NCI-H446 treated with DMSO at 0.1 percent for 48 hours (cell line): ENCODE results near the gene FMN2.

Source experiments
- DNase-seq: peaks from one replicate; lab custom pipeline; 2025; lab: John Stamatoyannopoulos, UW

The FMN2 gene

DNA sequence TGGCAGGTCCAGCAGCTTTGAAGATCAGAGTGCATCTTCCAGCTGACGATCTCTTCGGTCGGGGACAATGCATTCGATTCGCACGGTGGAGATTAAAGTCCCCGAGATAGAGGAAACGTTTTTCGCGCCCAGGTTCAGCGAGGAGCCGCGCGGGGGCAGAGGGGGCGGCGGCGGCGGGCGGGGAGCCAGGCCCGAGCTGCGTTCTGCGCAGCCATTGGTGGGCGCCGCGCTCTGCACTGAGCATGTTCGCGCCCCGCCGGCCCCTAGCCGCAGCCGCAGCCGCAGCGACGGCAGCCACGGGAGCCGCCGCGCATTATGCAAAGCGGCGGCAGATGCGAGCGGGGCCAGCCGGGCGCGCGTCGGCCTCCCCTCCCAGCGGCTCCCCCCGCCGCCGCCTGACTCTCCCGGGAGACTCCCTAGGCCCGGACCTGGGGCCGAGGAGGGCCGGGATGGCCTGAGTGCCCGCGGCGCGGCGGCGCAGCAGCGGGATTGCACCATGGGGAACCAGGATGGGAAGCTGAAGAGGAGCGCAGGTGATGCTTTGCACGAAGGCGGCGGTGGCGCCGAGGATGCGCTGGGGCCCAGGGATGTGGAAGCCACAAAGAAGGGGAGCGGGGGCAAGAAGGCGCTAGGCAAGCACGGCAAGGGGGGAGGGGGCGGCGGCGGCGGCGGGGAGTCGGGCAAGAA lies at the start of gene FMN2:
FMN2 (plus strand) TSS at position 270 of the 687 bp plus-strand sequence; CDS start at position 497, 227 bp downstream.
- DNase-seq = no peak

DNA sequence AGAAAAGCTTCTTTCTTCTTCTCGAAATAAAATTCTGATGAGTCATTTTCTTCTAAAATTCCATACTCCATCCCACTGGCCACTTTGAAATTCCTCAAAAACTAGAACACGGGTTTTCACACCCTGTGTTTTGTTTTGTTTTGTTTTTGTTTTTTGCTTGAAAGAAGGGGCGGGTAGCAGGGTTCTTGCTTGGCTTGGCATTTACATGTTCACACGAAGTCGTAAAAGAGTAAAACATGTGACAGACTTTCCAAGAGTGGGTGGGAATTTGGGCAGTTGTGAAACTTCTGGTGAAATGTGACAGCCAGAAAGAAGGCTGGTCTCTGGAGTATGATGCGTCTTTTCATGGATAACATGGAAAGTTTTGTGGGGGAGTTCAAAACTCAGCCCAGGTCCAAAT lies 47.1 kb upstream of the FMN2 start:
- DNase-seq = no peak

DNA sequence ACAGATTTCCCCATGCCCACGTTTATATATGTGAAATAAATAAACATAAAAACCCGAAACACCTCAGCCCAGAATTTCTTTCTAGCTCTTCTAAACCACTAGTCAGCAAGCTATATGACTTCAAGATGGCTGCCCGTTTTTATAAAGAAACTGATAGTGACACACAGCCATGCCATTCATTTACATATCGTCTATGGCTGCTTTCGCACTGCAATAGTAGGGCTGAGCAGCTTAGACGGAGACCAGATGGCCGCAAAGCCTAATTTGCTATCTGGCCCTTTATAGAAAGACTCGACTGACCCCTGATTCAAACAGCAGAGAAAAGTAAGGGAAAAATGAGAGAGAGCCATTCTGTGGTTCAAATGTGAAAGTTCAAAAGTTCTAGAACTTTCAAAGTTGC lies 45.7 kb upstream of the FMN2 start:
- no peak for DNase-seq

DNA sequence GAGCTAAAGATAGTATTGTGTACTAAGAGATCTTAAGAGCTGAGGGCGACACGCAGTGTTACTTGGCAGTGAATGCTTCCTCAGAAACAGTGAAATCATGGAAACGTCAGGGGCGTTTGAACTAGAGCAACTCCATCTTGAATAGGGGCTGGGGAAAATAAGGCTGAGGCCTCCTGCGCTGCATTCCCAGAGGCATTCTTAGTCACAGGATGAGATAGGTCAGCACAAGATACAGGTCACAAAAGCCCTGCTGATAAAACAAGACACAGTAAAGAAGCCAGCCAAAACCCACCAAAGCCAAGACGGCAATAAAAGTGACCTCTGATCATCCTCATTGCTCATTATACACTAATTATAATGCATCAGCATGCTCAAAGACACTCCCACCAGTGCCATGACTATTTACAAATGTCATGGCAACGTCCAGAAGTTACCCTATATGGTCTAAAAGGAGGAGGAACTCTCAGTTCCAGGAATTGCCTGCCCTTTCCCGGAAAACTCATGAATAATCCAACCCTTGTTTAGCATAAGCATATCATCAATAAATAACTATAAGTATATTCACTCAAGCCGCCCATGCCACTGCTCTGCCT lies 37.5 kb upstream of the FMN2 start:
- no peak for DNase-seq

DNA sequence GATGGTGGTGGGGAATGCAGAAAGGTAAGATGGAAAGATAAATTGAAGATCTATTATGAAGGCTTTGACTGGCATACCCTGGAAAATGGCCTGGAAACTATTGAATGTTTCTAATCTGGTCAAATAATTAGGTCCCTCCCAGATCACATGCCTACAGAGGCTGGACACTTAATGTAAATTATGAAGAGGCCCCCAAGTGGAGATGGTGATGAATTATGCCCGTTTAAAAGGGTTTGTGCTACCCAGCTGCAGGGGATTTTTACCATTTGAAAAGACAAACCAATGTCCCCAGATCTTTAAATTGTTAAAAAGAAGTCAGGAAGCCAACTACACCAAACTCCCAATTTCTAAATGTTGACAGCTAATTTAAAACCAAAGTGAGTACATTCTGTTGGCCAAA lies 35.7 kb upstream of the FMN2 start:
- no peak for DNase-seq

DNA sequence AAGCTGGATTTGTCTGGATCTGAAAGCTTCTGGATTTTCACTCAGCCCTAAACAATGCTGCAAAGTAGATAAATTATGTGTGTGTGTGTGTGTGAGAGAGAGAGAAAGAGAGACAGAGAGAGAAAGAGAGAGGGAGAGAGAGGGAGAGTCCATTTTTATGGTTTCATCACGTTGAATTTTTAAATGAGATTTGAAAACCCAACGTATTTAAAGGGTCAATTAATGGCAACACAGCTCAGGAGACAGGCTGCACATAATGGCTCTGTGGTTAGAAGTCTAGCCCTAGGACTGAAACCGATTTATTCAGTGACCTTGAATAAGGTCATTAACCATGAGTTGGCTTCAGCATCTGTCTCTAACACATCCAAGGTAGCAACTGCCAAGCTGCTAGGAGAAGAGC lies 35.3 kb upstream of the FMN2 start:
- DNase-seq = no peak

DNA sequence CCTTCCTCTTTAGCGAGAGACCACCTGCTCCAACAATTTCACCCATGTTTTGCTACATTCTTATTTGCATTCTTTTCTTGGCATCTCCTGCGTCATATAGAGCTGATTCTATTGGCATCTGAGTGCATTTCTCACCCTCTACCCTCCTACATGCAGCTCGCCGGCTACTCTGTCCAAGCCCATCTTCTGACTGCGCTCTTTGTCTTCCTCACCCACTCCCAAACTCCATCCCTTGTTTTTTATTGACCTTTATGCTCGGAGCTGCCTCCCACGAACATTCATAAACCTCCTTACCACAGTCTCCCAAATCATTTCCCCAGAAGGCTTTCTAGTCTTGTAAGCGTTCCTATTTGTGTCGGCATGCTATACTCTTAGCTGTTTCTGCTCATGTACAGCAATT lies 33.6 kb upstream of the FMN2 start:
- DNase-seq = no peak

DNA sequence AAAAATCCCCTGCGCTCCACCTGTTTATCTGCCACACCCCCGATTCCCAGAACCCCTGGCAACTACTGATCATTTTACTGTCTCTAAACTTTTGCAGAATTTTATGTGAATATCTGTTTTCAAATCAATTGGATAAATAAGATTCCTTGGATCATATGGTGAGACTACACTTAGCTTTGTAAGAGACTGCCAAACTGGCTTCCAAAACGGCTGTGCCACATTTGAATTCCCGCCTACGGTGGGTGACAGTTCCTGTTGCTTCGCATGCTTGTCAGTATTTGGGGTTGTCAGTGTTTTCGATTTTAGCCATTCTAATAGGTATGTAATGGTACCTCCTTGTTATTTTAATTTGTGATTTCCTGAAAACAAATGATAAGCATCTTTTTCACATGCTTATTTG lies 22.7 kb upstream of the FMN2 start:
- no peak for DNase-seq

DNA sequence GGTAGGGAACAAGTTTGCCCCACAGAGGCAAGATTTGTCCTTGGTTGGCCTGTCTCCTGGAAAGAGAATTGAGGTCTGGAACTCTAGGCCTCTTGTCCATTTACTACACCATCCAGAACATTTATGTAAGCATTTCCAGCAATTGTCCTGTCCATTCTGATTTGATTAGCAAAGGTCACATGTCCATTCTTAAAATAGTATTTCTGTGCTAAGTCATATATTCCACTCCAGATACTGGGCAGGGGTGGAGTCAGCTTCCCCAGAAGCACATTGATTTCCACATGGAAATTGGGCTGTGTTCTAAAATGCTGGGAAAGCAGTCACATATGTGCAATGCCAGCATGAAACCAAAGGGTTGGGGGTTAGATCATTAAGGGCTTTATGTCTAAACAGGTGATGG lies 21.5 kb upstream of the FMN2 start:
- DNase-seq = no peak

DNA sequence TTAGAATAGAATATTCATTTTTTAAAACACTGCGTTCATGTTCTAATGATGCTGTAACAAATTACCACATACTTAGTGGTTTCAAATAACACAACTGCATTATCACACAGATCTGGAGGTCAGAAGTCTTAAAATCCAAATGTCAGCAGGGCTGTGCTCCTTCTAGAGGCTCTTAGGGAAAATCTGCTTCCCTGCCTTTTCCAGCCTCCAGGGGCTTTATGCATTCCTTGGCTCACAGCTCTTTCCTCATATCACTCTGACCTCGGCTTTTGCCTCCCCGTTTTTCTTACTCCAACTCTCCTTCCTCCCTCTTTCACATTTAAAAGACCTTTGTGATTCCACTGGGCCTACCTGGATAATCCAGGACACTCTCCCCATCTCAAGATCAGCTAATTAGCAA lies 18.6 kb upstream of the FMN2 start:
- no peak for DNase-seq

DNA sequence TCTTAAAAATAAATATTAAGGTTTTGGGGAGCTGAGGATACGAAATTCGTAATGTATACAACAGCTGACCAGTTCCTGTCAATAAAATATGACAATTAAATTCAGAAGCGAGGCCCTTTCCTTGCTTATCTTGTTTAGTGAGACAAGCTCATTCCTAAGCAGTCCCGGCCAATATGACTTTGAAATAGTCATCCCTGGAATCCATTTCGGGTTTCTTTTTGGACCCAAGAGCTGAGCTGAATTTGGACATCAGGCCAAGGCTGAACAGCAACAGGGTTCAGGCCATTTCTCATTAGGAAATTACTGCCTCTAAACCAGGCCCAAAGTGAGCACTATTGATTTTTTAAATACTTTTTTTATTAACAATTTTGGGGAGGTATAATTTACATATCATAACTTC lies 17.3 kb upstream of the FMN2 start:
- DNase-seq = no peak

DNA sequence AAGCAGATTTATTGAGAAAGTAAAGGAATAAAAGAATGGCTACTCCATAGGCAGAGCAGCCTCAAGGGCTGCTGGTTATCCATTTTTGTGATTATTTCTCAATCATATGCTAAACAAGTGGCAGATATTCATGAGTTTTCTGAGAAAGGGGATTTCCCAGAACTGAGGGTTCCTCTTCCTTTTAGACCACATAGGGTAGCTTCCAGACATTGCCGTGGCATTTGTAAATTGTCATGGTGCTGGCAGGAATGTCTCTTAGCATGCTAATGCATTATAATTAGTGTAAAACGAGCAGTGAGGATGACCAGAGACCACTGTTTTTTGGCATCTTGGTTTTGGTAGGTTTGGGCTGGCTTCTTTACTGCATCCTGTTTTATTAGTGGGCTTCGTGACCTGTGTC lies 16.8 kb upstream of the FMN2 start:
- DNase-seq = no peak

DNA sequence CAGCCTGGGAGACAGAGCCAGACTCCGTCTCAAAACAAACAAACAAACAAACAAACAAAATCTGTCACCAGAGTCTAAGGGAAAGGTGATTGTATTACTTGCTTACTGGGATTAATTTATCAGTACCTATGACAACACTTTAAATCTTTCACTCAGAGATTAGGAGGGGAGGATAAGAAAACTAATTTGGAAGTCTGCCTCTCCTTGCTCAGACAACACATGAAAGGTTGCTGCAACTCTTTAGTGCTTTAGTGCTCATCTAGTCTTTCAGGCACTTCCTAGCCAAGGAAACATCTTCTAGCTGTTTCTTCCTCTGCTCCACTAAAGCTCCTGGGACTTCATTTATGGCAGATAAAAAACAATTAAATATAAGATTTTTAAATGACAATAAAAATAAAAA lies 7.3 kb upstream of the FMN2 start:
- DNase-seq = no peak

DNA sequence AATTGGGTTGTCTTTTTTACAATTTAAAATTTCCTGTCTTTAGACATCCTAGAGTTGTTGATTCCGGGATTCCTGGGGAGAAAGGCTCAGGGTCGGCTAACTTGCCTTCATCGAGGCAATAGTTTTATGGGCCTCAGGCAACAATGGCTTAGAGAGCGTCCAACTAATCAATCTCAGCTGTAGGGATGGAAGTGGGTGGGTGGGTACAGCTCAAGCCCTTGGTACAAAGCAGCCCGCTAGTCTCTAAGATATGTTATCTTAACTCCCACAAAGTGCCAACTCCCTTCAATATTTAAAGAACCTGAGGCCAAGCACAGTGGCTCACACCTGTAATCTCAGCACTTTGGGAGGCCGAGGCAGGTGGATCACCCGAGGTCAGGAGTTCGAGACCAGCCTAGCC lies 6.9 kb upstream of the FMN2 start:
- no peak for DNase-seq

DNA sequence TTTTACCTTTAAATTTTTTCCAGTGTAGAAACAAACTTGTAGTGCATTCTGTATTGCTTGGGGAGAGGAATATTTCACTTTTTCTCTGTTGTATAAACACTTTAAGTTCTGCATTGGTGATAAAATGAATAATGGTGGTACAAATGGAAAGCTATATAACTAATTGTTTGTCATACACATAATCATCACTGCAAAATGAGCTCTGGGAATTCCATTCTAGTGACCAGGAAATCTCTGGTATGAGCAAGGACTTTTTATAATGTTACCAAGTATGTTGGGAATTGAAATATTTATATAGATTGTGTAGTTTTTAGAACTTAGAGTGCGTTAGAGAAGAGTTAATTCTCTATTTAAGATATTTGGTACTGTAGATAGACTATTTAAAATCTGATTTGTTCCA lies 5.0 kb upstream of the FMN2 start:
- DNase-seq = no peak

DNA sequence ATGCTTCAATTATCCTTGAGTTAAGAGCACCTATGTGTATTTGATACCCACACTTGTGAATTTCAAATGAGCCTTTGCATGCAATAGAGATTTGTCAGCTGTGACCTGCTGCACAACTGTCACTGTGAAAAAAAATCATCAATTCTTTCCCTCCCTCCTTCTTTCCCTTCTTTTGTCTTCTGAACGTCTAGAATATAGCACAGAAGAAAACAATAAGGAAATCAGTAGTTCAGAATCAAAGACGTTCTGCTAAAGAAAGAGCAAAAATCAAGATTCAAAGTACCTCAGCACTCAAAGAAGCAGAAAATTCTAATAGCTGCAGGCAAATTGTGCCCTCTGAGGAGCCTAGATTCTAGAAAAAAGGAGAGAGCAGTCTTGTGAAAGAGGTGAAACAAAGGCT lies 1.7 kb upstream of the FMN2 start:
- no peak for DNase-seq

DNA sequence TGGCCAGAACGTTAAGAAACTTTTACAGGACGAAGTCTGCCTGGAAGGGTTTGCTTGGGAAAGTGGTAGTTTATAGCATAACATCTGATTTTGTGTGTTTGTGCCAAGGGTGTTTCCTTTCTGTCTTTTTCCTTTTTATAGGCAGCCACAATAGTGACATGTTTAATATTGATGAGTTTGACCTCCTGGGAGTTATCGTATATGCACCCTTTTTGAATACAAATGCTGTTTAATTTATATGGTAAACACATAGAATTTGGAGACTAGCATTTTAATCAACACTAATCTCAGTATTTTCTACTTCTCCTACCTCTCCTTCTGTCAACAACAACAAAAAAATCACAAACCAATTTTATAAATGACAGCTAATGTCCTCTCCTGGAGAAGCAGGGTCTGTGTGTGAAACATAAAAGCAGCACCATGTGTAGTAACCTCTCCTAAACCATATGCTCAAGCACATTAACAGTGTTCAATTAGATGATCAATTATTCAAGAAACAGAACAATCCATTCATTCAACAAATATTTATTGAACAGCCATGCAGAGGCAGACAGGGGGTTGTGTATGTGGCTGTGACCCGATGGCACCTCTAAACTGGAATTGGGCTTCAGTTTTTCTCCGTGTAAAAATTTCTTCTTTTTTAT lies 604 bp upstream of the FMN2 start:
- no peak for DNase-seq

DNA sequence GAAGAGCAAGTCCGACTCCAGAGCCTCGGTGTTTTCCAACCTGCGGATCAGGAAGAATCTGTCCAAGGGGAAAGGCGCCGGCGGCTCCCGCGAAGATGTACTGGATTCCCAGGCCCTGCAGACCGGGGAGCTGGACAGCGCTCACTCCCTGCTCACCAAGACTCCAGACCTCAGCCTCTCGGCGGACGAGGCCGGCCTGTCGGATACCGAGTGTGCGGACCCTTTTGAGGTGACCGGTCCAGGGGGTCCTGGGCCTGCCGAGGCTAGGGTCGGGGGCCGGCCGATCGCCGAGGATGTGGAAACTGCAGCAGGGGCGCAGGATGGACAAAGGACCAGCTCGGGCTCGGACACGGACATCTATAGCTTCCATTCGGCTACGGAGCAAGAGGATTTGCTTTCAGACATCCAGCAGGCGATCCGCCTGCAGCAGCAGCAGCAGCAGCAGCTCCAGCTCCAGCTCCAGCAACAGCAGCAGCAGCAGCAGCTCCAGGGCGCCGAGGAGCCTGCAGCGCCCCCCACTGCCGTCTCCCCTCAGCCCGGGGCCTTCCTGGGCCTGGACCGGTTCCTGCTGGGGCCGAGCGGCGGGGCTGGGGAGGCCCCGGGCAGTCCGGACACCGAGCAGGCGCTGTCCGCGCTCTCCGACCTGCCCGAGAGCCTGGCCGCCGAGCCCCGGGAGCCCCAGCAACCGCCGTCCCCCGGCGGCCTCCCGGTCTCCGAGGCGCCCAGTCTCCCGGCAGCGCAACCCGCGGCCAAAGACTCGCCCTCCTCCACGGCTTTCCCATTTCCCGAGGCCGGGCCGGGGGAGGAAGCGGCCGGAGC lies 827 bp downstream of the FMN2 start:
- DNase-seq = no peak

DNA sequence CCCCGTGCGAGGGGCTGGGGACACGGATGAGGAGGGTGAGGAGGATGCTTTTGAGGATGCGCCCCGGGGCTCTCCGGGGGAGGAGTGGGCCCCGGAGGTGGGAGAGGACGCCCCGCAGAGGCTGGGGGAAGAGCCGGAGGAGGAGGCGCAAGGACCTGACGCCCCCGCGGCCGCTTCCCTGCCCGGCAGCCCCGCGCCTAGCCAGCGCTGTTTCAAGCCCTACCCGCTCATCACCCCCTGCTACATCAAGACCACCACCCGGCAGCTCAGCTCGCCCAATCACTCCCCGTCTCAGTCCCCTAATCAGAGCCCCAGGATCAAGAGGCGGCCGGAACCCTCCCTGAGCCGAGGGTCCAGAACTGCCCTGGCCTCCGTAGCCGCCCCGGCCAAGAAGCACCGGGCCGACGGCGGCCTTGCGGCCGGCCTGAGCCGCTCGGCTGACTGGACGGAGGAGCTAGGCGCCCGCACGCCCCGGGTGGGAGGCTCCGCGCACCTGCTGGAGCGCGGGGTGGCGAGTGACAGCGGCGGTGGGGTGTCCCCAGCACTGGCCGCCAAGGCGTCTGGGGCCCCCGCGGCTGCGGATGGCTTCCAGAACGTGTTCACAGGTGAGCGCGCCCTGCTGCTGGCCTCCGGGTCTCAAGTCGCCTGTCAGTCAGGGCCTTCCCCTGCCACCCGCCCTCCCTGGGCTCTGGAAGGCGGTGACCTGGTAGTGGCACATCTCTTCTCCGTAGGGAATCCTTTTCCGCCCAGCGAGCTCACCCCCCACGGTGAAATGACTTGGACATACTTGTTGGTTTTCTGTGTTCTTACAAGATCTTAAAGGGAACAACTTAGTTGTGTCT lies 1.7 kb downstream of the FMN2 start:
- no peak for DNase-seq

DNA sequence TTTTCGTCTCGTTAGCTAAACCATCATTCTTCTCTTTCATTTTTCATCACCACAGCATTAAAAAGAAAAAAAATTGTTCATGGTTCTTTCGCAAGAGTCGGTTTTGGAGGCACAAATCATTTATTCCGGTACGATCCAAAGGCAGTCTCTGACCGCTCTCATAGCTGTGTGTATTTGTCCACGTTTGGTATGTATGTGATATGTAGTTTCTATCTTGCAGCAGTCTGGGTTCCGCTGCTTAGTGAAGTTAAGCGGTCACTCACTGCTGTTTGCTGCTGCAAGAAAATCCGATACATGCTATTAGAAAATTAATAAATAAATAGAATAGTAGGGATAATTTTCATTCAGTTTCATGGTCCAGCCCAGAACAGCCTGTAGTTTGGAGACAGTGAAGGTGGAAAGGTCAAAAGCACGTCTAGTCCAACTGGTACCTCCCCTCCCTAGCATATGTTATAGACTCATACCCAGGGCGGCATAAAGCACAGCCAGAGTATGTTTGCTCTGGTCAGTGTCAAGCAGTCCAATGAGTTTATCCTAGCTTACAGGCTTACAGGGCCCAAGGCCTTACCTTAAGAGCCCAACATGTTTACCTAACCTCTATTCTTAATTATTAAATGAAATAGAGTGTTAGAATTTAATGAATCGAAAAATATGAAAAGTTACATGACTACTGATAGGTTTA lies 2.5 kb downstream of the FMN2 start:
- DNase-seq = no peak

DNA sequence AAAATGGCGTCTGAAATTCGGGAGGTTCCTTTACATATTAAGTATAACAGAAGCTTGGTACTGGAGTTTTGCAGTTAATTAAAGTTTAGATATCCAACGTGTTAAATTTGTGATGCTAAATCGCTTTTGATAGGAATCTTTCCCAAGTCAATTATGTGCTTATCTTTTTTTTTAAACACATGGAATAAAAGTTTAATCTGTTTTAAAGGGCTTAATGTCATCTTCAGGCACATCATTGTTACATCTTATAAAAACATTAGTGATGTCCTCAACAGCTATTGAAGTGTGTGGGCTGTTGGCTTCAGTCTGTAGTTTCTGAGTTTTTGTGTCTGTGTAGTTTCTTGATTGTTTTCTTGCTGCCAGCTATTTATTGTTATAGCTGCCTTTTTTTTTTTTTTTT lies 5.3 kb downstream of the FMN2 start:
- DNase-seq = no peak
